GM21515 (cell line): ENCODE measurements around the gene EFCAB8.

ENCODE experiments used
- ATAC-seq: cut with Tn5 transposase; IDR thresholded peaks from one replicate; pipeline ENCODE4 v1.9.1; 2021; ENCODE audit not compliant: unreplicated experiment

EFCAB8 gene, protein sequence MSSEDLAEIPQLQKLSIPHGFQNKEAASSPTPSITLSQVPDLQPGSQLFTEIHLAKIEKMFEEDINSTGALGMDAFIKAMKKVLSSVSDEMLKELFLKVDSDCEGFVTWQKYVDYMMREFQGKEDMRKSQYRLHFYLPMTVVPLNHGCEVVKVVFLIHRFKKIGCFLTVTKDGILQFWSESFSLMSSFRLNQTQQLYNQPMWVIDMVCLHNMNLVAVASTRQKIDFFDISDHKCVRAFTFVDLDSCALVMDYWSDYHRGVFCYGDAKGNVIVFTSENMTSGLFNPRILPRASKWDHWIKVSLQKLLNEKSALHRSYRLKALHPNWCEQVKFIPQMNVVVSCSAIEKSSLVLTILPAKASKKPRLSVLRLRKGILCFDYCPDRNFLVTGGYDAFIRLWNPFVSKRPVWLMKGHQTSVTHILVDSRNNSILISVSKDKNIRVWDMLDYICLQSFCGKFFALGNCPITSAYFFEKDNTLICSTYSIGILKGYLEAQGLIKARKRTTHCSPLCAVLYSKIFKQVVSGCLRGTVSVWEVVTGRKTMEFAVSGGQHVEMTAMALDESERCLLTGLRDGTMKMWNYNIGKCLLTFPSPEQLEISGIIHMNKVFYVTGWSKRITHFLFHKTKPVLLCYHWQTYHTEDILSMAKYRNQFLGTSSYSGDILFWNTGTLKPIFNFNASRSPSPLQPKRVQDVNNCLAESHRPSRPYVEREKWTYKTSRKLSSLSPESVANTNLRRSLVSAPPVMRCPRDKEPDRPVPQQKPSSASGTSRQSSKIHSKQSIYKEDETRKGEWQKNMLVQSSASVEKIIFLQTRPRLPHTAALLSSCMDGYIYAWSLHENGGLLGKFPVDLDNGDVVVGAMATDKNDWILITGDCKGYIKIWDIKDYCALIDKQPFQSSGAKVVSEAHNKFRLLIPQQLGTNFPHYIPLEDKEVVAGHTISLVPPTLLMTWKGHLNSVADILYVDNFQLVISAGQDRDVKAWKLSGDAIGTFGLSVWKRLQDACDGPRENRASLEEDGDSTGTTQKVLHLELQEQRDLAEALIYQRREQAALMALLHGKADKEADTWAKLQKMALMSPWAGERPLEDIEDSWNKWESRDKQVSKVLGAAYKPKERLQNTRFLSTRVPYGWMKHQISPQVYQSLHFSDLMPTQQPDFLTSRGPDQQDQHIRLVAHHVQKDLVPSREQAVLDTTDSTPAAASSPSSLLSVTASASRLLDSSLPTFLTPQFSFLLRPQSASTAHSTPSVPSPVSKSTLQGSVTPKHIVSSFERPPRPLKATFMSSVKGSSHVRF

DNA sequence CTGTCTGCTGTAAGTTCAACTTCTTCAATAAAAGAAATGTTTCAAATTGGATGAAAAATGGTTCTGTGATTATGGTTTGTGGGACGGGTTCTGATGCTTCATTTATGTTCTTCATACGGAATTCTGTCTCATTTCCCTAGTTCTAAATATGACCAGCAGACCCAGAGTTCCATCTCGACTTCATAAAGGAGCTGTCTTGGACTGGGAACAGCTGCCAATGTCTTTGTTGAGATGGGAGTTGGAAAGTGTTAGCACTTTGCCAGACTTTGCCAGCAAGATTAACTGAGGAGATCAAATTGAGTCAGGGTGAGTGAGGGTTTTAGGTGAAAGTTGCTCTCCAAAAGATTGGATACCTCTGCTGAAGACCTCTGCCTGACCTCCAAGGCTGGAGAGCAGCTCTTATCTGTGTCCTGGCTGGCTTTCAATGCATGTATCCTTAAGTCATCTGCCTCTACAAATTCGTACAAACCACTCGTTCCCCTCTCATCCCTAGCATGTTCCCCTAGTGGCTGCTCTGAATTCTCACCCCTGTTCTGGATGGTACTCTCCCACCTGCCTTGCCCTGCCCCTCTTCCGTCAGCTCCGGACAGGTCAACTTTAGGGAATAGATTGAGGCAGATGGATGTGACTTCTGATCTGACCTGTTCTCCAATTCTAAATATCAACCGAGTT is at the start of gene EFCAB8:
Gene EFCAB8 (plus strand): TSS at position 223 of the 672 bp plus-strand sequence. CDS start 4,870 bp downstream, outside the sequence.
- ATAC-seq, result no peak

DNA sequence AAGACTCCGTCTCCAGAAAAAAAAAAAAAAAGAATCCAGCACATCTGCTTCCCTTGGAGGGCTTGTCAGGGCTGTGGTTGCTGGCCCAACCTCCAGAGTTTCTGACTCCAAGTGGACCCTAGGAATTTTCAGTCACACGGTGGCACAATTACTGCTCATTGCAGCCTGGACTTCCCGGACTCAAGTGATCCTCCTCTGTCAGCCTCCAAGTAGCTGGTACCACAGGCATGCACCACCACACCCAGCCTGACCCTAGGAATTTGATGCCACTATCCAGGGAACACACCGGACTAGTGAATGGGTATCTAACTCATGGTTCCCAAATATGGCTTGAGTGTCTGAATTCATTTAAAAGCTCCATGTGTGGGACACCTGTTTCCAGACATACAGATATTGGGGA is 48.8 kb upstream of the EFCAB8 start:
- no peak for ATAC-seq

DNA sequence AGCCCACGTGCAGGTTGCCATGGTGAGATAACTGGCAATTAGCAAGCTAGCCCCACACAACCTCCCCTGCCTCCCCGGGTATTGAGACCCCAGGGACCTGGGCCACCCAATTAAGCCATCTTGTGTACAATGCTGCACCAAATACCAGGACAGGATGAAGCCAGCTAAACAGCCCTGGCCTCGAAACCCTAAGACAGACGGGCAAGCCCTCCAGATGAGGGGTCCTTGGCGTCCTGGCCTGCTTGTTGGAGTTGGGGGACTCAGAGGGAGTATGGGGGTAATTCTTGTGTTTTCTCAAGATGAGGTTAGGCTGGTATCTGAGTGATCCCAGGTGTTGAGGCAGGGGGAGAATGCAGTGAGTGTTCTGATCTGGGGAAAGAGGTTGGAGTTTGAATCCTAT is 47.8 kb upstream of the EFCAB8 start:
- ATAC-seq, result no peak

DNA sequence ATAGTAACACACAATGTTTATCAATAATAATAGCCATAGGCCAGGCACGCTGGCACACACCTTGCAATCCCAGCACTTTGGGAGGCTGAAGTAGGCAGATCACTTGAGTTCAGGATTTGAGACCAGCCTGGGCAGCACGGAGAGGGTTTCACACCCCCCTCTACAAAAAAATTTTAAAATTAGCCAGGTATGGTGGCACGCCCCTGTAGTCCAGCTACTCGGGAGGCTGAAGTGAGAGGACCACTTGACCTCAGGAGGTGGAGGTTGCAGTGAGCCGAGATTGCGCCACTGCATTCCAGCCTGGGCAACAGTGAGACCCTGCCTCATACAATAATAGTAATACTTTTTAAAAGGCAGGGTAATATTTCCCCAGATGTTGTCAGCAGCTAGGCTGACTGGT is 46.8 kb upstream of the EFCAB8 start:
- no peak for ATAC-seq

DNA sequence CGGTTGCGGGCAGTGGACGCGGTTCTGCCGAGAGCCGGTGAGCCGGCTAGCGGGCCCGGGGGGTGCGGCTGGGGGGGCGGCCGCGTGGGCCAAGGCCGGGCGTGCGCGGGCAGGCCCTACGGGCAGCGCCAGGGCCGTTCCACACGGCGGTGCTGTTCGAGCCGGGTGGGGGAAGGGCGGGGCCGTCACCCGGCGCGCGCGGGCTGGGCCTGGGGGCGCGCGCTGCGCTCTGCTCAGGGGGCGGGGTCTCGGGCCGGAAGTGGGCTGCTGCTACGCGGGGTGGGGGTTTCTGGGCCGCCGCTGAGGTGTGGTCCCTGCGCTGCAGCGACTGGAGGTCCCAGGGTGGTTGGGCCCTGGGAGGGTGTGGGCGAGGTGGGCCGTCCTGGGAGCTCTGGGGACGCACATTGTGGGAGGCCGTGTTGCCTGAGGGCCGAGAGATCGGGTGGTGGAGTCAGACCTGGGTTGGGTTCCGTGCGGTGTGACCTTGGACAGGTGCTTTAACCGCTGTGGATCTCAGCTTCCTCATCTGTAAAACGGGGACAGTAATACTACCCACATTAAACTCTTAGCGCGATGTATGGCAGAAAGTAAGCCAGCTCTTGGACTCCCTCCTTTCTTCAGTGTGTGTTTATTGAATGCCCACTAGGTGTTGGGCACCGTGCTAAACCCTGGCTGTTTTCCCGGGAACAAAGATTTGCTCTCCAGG is 38.6 kb upstream of the EFCAB8 start:
- ATAC-seq, result peak; percentile 53

DNA sequence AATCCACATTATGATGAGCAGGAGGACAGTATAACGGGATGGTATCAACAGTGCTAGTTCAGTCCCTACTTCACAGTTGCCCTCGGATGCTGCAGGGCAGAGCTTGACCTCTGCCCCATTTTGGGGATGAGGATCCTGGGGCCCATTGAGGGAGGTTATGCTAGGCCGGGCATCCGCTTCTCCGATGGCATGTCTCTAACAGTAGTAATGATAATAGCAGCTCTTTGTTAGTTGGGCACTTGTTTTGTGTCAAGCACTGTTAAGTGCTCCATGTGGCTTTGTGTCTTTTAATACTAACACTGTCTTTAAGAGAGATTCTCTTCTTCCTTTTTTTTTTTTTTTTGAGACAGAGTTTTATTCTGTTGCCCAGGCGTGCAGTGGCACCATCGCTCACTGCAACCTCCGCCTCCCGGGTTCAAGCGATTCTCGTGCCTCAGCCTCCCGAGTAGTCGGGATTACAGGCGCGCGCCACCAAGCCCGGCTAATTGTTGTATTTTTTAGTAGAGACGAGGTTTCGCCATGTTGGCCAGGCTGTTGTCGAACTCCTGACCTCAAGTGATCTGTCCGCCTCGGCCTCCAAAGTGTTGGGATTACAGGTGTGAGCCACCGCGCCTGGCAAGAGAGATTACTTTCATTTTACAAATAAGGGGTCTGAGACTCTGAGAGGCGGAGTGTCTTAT is 37.9 kb upstream of the EFCAB8 start:
- ATAC-seq, result no peak

DNA sequence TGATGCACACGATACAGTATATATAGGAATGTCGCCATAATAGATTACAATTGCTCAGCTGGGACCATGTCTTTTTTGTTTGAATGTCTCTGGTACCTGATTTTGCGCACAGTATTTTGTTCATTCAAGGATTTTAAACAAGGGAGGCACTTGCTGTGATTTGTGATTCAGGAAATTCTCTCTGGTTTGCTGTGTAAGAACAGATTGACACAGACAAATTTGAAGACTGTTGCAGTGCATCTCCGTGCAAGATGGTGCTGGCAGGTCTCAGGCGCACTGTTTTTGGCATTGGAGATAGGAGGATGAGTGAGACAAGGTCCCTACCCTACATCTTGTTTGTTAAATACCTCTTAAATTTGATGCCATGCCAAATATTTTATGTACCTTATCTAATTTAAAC is 36.5 kb upstream of the EFCAB8 start:
- no peak for ATAC-seq

DNA sequence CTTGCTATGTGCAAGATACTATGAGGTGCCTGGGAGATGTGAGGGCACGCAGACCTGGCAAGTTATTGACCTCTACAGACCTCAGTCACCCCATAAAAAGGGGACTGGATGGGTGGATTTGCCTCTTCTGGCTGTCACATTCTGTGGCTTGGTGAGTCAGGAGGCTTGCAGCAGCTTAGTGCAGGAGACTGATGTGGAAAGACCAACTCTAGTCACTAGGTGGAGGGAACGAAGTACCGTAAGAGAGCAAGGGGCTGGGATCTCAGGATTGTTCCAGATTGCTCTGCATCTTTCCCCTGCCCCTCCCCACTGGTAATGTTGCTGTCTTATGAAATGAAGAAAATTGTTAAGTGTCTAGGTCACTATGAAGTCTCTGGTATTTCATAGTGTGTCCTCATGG is 35.6 kb upstream of the EFCAB8 start:
- ATAC-seq, result no peak

DNA sequence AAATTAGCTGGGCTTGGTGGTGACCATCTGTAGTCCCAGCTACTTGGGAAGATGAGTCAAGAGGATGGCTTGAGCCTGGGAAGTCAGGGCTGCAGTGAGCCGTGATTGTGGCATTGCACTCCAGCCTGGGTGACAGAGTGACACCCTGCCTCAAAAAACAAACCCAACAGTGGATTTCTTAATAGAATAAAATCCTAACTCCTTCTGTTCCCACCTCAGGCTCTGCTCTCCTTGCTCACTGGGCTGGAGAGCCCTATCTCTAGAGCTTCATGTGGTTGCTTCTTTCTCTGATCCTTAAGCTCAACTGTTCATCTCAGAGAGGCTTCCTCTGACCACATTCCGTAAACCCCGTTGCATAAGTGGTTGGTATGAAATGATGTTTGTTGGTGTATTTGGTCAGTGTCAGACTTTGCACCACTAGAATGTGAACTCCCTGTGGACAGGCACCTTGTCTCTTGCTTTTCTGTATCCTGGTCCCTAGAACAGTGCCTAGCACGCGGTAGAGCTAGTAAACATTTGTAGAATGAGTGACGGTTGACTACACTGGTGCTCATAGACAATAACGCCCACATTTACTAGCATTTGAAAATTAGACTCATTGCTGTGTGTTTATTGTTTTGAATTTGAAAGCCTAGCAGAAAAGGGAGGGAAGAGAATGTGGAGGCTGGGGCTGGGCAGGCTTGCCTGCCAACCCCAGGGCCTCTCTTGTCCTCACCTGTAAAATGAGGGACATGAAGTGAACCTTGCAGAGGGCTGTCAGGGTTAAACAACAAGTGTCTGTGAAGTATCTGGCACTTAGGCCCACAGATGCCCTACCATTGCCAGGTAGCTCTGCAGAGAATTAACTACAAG is 34.8 kb upstream of the EFCAB8 start:
- no peak for ATAC-seq

DNA sequence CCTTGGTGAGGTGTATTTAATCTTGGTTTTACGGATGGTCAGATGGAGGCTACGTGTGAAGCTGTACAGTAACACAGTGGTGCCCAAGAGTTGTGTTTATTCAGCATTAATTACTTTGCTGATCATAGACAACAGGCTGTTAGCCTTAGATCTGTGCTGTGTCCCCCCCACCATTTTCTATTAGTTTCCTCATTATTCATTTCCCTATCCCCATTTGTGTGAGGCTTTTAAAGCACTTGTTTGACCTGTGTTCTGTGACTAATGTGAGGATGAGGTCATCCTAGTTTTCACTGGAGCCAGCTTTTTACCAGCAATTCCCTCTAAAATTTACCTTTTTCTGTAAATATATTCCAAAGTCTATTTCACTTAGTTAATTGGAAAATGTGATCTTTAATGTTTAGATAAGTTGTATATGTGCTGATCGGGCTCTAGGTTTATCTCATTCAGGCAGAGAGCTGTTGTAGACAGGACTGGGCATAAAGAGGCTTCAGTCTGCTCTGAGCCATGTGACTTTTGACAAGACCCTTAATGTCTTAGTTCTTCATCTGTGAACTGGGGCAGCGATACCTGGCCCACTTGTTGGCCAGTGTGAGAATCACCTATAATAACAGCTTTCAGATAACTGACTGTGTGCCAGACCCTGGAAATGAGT is 30.6 kb upstream of the EFCAB8 start:
- no peak for ATAC-seq

DNA sequence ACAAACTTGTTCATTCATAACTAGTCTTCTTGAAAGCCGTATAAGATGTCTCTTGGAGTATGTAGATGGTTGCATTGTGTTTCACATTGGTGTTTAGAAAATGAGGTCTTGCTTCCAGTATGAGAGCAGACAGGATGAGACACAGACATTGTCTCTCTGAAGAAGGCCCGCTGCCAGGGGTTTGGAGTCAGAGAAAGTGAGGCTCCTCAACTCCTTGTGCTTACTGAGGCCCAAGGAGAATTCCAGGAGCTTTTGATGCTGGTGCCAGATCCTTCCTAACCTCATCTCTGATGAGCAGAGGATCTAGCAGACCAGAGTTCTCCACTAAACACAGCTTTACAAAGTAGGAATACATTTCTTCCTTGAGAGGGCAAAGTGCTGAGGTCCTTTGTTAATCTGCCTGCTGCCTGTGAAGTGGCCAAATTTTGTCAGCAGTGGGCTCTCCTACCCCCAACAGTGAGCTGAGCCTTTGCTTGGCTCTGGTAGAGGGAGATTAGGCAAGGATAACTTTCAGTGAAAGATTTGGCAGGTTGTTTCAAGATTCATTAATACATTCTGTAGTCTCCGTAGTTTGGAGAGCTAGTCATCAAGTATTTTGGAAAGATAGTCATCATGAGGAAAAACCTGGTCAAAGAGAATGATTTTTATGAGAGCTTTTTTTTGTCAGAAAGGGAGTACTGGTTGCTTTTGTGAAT is 29.3 kb upstream of the EFCAB8 start:
- no peak for ATAC-seq

DNA sequence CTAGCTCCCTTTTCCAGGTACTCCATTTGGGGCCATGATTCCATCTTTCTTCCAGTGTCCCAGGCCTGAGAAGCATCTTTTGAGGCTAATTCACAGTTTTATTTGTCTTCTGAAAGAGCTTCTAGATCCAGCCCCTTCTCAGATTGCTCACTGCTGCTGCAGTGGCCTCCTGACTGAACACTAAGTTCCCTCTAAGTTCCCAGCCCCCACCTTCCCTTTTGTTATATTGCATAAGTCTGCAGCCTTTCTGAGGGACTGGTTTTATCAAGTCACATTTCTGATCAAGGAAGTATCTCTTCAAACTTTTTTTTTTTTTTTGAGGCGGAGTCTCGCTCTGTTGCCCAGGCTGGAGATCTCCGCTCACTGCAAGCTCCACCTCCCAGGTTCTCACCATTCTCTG is 28.3 kb upstream of the EFCAB8 start:
- ATAC-seq, result no peak

DNA sequence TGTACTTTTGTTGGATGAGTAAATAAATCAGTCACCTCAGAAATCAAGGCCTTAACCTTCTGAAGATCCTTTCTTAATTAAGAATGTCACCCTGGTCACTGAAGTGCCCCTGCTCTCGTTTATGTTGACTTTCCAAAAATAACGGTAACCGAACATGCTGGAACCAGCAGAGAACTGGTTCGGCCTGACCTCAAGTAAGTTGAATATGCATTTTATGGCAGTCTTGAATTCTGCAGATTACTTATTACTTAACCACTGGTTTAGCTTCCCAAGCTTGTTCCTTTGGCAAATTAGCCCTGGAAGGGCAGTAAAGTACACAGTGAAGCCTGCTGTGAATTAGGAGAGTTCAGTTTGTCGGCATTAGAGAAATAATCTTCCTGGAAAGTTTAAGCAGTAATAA is 26.7 kb upstream of the EFCAB8 start:
- no peak for ATAC-seq

DNA sequence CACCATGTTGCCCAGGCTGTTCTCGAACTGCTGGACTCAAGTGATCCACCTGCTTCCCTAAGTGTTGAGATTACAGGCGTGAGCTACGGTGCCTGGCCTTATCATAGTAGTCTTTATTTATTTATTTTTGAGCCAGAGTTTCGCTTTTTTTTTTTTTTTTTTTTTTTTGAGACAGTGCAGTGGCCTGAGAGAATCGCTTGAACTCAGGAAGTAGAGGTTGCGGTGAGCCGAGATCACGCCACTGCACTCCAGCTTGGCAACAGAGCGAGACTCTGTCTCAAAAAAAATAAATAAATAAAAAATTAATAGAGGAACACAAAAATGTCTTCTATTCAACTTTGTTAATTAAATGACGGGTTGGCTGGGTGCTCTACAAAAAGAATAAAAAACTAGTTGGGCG is 26.1 kb upstream of the EFCAB8 start:
- ATAC-seq, result no peak

DNA sequence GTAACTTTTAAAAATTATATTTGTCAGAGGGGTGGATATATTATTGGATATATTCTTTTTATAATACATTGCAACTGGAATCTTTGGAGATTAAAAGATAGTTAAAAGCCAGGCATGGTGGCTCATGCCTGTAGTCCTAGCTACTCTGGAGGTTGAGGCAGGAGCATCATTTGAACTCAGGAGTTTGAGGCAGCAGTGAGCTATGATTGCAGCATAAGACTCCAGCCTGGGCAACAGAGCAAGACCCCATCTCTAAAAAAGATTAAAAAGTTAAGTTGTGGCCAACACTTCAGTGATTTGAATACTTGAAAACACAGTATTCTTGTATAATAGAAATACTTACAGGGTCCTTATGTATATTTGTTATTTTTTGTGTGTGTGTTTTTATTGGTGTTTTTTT is 23.8 kb upstream of the EFCAB8 start:
- no peak for ATAC-seq

DNA sequence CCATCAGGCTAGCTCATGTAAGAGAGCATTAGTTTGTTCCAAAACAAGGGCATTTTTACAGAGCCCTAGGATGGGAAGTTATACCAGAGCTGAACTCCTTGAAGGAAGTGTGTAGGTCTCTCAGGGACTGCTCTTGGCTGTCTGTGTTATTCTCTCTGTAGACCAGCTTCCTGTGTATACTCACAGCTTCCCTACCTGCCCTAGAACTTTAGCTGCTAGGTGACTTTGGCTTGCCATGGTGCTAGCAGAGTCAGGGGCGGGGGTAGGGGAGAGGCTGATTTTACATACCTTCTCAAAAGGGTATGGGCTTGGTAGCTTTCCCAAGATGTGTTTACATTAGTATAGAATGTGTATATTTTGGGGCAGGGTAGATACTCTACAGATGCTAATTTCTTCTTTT is 21.6 kb upstream of the EFCAB8 start:
- no peak for ATAC-seq

DNA sequence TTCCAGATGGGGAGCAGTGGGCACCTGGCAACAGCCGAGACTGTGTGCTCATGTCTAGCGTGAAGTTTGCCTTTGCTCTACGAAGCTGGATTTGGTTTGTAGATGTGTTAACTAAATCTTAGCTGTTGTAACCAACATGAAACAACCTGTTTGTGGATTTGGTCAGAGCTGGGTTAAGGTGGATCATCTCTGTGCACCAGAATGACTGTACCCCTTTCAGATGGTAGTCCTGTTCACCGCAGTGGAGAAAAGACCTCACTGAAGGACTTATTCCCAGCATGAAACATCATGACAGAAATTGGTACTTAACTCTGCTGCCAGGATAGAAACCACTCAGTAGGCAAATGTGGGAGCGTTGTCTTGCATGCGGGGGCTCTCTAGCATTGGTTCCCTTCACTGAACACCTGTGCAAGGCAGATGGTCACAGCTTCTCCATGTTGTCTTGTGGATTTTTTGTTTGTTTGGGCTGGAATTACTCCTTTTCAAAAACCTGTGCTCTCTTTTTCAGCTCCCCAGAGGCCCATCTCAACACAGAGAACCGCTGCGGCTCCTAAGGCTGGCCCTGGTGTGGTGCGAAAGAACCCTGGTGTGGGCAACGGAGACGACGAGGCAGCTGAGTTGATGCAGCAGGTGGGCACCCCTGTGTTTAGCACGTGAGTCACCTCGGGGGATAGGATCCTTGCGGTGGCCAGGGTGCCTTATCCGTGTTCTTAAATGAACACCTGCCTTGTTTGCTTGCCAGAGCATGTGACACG is 19.3 kb upstream of the EFCAB8 start:
- no peak for ATAC-seq
